Activated T-helper 2 cell treated with anti-CD3 and anti-CD28 coated beads, Interferon-gamma antibody, Interleukin-2, Interleukin-4, amounts not matched to agents 10 μg/mL and 5 μg/mL and 100 μg/mL, durations not matched to agents 14 hours and 24 hours and 36 hours (primary cell): Measurements from ENCODE around the gene PPP1R1A. TPM values are rescaled to one million over a fixed set of nuclear protein-coding genes. Genes with fewer than 3 reads are reported as not detected.

Experiments
- DNase-seq: peaks from one replicate; pipeline ENCODE4 v3.0.0; 2021; ENCODE audit warnings: low spot score
- H3K27ac Mint-ChIP-seq: one replicate; pipeline ENCODE4 v1.8.0; 2021; ENCODE audit warnings: mixed read lengths
- H3K27me3 Mint-ChIP-seq: one replicate; pipeline ENCODE4 v1.8.0; 2021; ENCODE audit warnings: low read depth, mixed read lengths
- H3K36me3 Mint-ChIP-seq: one replicate; pipeline ENCODE4 v1.8.0; 2021; ENCODE audit warnings: low read depth, mixed read lengths
- H3K4me1 Mint-ChIP-seq: one replicate; pipeline ENCODE4 v1.8.0; 2021; ENCODE audit warnings: low read depth, mixed read lengths
- H3K4me3 Mint-ChIP-seq: one replicate; pipeline ENCODE4 v1.8.0; 2021; ENCODE audit warnings: low read depth, mild to moderate bottlenecking, moderate library complexity, mixed read lengths
- H3K9me3 Mint-ChIP-seq: one replicate; pipeline ENCODE4 v1.8.0; 2021; ENCODE audit warnings: mixed read lengths
- intact Hi-C: fragments of 100-400 bp; cut with micrococcal nuclease; formaldehyde crosslinking; loops from one replicate; pipeline ENCODE4 v1.15.1; 2023
- total RNA-seq: library from RNA; stranded (reverse); gene quantifications from 2 replicates; pipeline ENCODE4 v1.2.3, GENCODE V29; 2022

PPP1R1A gene
- total RNA-seq, 1 donor from 2014 or later = not detected

DNA sequence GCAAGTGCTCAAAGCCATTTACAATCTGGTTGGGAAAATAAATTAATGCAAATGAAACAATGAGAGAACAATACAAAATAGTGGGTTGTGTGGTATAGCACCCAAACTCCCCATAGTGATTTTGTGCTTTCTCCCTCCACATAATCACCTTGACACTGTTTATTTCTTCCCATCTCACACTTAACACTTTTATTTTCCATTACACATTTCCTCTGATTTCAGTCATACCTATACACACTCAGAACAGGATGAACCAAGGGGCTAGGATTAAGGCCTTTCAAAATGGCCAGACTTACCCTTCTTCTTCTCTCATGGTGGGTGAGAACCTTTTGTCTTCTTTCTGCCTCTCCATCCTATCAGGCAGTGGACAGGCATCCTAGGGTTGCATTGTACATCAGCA lies 53.0 kb downstream of the PPP1R1A start:
- Mint-ChIP-seq H3K27me3 (no peaks in the 10 kb centered on the region), H3K4me3 (no peak overlapping the region), H3K4me1 (peaks cover 3% of the 10 kb centered on the region), H3K36me3 (peaks cover 94% of the 10 kb centered on the region), H3K9me3 (no peaks in the 10 kb centered on the region), H3K27ac (peak overlapping the region; percentile 27)
- intact Hi-C loops = no loop called here
- DNase-seq = no peak

DNA sequence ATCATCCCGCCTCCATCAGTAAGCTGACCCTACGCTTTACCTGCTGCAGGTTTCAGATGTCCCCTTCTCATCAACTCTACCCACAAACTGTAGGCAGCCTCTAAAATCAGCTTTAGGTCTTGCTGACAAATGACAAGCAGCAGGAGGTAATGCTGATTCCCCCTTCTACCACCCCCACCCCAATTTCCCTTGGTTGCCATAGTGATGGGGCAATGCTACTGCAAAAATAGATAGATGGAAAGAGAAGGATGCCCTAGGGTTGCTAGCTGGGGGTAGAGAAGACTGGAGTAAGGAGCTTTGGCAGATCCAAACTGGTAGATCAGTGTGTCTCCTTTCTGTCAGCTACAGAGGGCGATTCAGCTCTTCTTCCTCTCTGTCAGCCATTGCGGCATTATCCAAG lies 58.9 kb downstream of the PPP1R1A start:
- H3K36me3 Mint-ChIP-seq = peaks cover 89% of the 10 kb centered on the region
- intact Hi-C loops = no loop called here

More for the DNA sequence above, 58.9 kb downstream of the PPP1R1A start:
- no peak for DNase-seq
- no peak overlapping the region for H3K4me3 Mint-ChIP-seq
- no peaks in the 10 kb centered on the region for H3K4me1 Mint-ChIP-seq
- H3K9me3 Mint-ChIP-seq = no peaks in the 10 kb centered on the region
- no peaks in the 10 kb centered on the region for H3K27me3 Mint-ChIP-seq
- H3K27ac Mint-ChIP-seq = no peak overlapping the region

Other genes with a start within 250 kb of the PPP1R1A start
- 1.8 and 2.3 TPM in 2 replicates for gene GPR84, start 224.2 kb downstream of the PPP1R1A start, total RNA-seq
- 0.60 and 0.78 TPM in 2 replicates for gene ZNF385A, start 203.9 kb downstream of the PPP1R1A start, total RNA-seq
- 41.4 and 41.5 TPM in 2 replicates for gene ITGA5, start 169.4 kb downstream of the PPP1R1A start, total RNA-seq
- gene GTSF1, start 115.1 kb downstream of the PPP1R1A start, total RNA-seq = 4.5 and 5.6 TPM in 2 replicates
- gene NCKAP1L, start 90.9 kb downstream of the PPP1R1A start, total RNA-seq = 105 and 109 TPM in 2 replicates
- 17.1 and 18.7 TPM in 2 replicates for gene PDE1B, start 39.1 kb downstream of the PPP1R1A start, total RNA-seq
- gene LACRT, start 46.2 kb upstream of the PPP1R1A start, total RNA-seq = not detected in 2 replicates
- gene DCD, start 59.7 kb upstream of the PPP1R1A start, total RNA-seq = not detected in 2 replicates